ENCODE data around the gene IGF1R. TPM values are rescaled to one million over a fixed set of nuclear protein-coding genes. Genes with fewer than 3 reads are reported as not detected.

IGF1R gene
- total RNA-seq, 4 donors from 2014 or later = 49.4 to 239 (median 109) TPM

- no peak for DNase-seq
- peaks cover 0 to 21% (median 10%) of the 10 kb centered on the region in 4 donors for H3K4me1 ChIP-seq
- TF ChIP-seq EP300 (IDR thresholded peaks at IDR 0.05; ENCODE audit: low read depth) = no peak
- TF ChIP-seq CTCF (IDR thresholded peaks at IDR 0.05) = no peak
- no peak for TF ChIP-seq POLR2AphosphoS5 (IDR thresholded peaks at IDR 0.05)
- TF ChIP-seq POLR2A (IDR thresholded peaks at IDR 0.05) = no peak
- no peaks in the 10 kb centered on the region for H3K9me3 ChIP-seq
- in situ Hi-C loops (cut with MboI; ENCODE audit: low pct_ligation_motif_present in 1 of 4, low pct_unique_long_range_greater_than_20kb in 1 of 4, low sequenced_read_pairs in 3 of 4) = no loop called here
- WGBS, 2 donors (ENCODE audit: low coverage in 1 of 2) = 55 to 67% methylated on average over 3 to 8 of the region's 8 CpGs
- peak overlapping the region; percentile 15 to 39 (median 22) for H3K27ac ChIP-seq
- H3K36me3 ChIP-seq = no peaks in the 10 kb centered on the region
- H3K4me3 ChIP-seq = peak overlapping the region in 1 of 4 donors; percentile 7
- intact Hi-C loops (cut with DNase I; ENCODE audit: low total_unique reads) = no loop called here
- no peaks in the 10 kb centered on the region for H3K27me3 ChIP-seq
Observed at GRCh38 chr15:98753726-98754656, 105.7 kb downstream of the IGF1R start.

DNA sequence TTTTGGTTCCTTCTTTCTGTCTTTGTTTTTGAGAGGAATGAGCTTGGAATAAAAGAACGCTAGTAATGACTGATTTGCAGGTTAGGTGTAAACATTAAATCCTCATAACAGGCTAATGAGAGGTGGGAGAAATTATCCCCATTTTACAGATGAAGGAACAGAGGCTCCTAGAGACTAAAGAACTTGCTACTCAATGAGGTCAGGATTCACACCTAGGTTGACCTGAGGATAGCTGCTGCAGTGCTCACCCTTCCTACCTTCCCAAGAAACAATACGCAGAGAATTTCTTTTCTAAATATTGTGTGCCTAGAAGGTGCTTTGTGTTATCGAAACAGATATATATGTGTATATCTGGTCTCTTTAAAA lies 106.3 kb downstream of the IGF1R start:
- no peak for TF ChIP-seq EP300 (IDR thresholded peaks at IDR 0.05; ENCODE audit: low read depth)
- no peak for TF ChIP-seq CTCF (IDR thresholded peaks at IDR 0.05)
- no peak for TF ChIP-seq POLR2AphosphoS5 (IDR thresholded peaks at IDR 0.05)
- TF ChIP-seq POLR2A (IDR thresholded peaks at IDR 0.05) = no peak
- Histone ChIP-seq H3K36me3 (no peaks in the 10 kb centered on the region), H3K4me3 (no peak overlapping the region), H3K9me3 (no peaks in the 10 kb centered on the region), H3K4me1 (peaks cover 0 to 22% (median 10%) of the 10 kb centered on the region in 4 donors), H3K27me3 (no peaks in the 10 kb centered on the region), H3K27ac (peak overlapping the region; percentile 15 to 39 (median 22))
- DNase-seq = no peak
- intact Hi-C loops (cut with DNase I; ENCODE audit: low total_unique reads) (no loop called here), in situ Hi-C loops (cut with MboI; ENCODE audit: low pct_ligation_motif_present in 1 of 4, low pct_unique_long_range_greater_than_20kb in 1 of 4, low sequenced_read_pairs in 3 of 4) (no loop called here)
- 81 to 87% methylated on average over 3 of the region's 3 CpGs for WGBS, 2 donors (ENCODE audit: low coverage in 1 of 2)

DNA sequence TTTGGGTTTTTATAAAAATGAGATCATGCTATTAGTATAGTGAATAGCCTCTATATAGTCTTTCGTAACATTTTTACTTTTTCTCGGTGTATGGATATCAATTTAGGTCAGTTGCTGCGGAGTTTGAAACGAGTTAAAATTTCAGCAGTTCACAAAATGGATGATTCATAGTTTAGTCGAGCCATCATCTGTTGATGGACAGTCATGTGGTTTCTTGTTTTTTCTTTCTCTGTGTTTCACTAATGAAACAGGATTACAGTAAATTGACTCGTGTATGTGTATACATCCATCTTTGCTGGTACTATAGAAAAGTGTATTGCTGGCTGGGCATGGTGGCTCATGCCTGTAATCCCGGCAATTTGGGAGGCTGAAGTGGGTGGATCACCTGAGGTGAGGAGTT lies 106.8 kb downstream of the IGF1R start:
- intact Hi-C loops (cut with DNase I; ENCODE audit: low total_unique reads) (no loop called here), in situ Hi-C loops (cut with MboI; ENCODE audit: low pct_ligation_motif_present in 1 of 4, low pct_unique_long_range_greater_than_20kb in 1 of 4, low sequenced_read_pairs in 3 of 4) (no loop called here)
- Histone ChIP-seq H3K4me3 (no peak overlapping the region), H3K27ac (no peak overlapping the region), H3K9me3 (no peaks in the 10 kb centered on the region), H3K36me3 (no peaks in the 10 kb centered on the region), H3K4me1 (peaks cover under 1 to 27% (median 12%) of the 10 kb centered on the region in 4 donors), H3K27me3 (no peaks in the 10 kb centered on the region)
- no peak for DNase-seq
- WGBS, 2 donors (ENCODE audit: low coverage in 1 of 2) = 79 to 82% methylated on average over 6 to 7 of the region's 7 CpGs
- TF ChIP-seq CTCF (IDR thresholded peaks at IDR 0.05) (no peak), EP300 (IDR thresholded peaks at IDR 0.05; ENCODE audit: low read depth) (no peak), POLR2A (IDR thresholded peaks at IDR 0.05) (no peak), POLR2AphosphoS5 (IDR thresholded peaks at IDR 0.05) (no peak)

DNA sequence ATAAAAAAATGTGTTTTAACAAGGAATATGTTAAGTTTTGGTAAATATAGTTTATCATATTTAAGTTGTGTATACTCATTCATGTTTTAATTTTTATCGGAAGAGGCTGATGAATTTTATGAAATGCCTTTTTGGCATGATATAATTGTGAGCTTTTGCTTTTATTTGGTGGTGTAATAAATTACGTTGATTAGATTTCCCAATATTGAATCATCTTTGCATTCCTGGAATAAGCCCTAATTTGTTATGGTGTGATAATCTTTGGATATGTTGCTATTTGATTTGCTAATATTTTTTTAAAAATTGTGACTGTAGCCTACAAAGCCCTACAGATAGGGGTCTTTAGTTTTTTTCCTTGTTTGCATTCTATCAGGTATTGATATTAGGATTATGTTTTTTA lies 107.4 kb downstream of the IGF1R start:
- in situ Hi-C loops (cut with MboI; ENCODE audit: low pct_ligation_motif_present in 1 of 4, low pct_unique_long_range_greater_than_20kb in 1 of 4, low sequenced_read_pairs in 3 of 4) (no loop called here), intact Hi-C loops (cut with DNase I; ENCODE audit: low total_unique reads) (no loop called here)
- Histone ChIP-seq H3K4me3 (no peak overlapping the region), H3K36me3 (no peaks in the 10 kb centered on the region), H3K9me3 (no peaks in the 10 kb centered on the region), H3K27me3 (no peaks in the 10 kb centered on the region), H3K27ac (no peak overlapping the region), H3K4me1 (peaks cover 4 to 32% (median 18%) of the 10 kb centered on the region in 4 donors)
- no peak for TF ChIP-seq EP300 (IDR thresholded peaks at IDR 0.05; ENCODE audit: low read depth)
- TF ChIP-seq POLR2A (IDR thresholded peaks at IDR 0.05) = no peak
- TF ChIP-seq POLR2AphosphoS5 (IDR thresholded peaks at IDR 0.05) = no peak
- TF ChIP-seq CTCF (IDR thresholded peaks at IDR 0.05) = no peak
- no peak for DNase-seq
- WGBS, 2 donors (ENCODE audit: low coverage in 1 of 2) = 72 to 88% methylated on average over 2 of the region's 2 CpGs

Measured in transverse colon (tissue), 4 donors.